H1 (cell line): Measurements from ENCODE around the gene RBM19. TPM values are rescaled to one million over a fixed set of nuclear protein-coding genes. Genes with fewer than 3 reads are reported as not detected.

Experiments used
- CTCF ChIA-PET: fragments of 300-600 bp; sonication (Branson Sonifier 250); formaldehyde crosslinking; loops from one replicate; lab custom pipeline; 2021; ENCODE audit not compliant: partially characterized antibody; lab: Charles Lee
- POLR2A ChIA-PET: fragments of 300-600 bp; sonication (Branson Sonifier 250); formaldehyde crosslinking; loops from one replicate; lab custom pipeline; 2021; ENCODE audit warnings: inconsistent platforms; ENCODE audit not compliant: partially characterized antibody; lab: Charles Lee
- DNase-seq, 2 experiments: peaks; one replicate each; pipeline versions ENCODE4 v3.0.0 to v3.0.0-alpha.2; 2010 to 2022; ENCODE audit warnings: low spot score in 2 of 2, low read depth in 1 of 2, mixed read lengths in 1 of 2
- FAIRE-seq: peaks from 2 replicates; lab custom pipeline; 2011; peaks lifted over from hg19 to GRCh38; lab: Jason Lieb, UNC
- H2AFZ ChIP-seq: 2 replicates; pipeline ENCODE4 v1.8.1; 2012; ENCODE audit warnings: low read length, inconsistent platforms
- H2AK5ac ChIP-seq: 2 replicates; pipeline ENCODE4 v1.6.1; 2013; ENCODE audit warnings: low read depth, low read length
- H2BK120ac ChIP-seq: replicated peaks from 2 replicates; pipeline ENCODE3; 2013; ENCODE audit warnings: low read depth, low read length, inconsistent platforms
- H2BK12ac ChIP-seq: 2 replicates; pipeline ENCODE4 v1.6.1; 2013; ENCODE audit warnings: low read depth, low read length
- H2BK15ac ChIP-seq: 2 replicates; pipeline ENCODE4 v1.6.1; 2013; ENCODE audit warnings: low read length
- H2BK20ac ChIP-seq: 2 replicates; pipeline ENCODE4 v1.6.1; 2013; ENCODE audit warnings: low read length
- H2BK5ac ChIP-seq: 2 replicates; pipeline ENCODE4 v1.6.1; 2013; ENCODE audit warnings: low read depth, low read length
- H3K14ac ChIP-seq: 2 replicates; pipeline ENCODE4 v1.6.1; 2013; ENCODE audit warnings: inconsistent platforms; ENCODE audit not compliant: insufficient read length
- H3K18ac ChIP-seq: 2 replicates; pipeline ENCODE4 v1.6.1; 2013; ENCODE audit warnings: low read length; ENCODE audit errors: extremely low read depth
- H3K23ac ChIP-seq: 2 replicates; pipeline ENCODE4 v1.6.1; 2013; ENCODE audit warnings: inconsistent platforms; ENCODE audit not compliant: insufficient read length
- H3K23me2 ChIP-seq: 2 replicates; pipeline ENCODE4 v1.6.1; 2013; ENCODE audit warnings: low read depth, low read length
- H3K27ac ChIP-seq: 2 replicates; pipeline ENCODE4 v1.6.1; 2011; ENCODE audit warnings: low read depth, low read length, inconsistent platforms
- H3K27me3 ChIP-seq, 4 experiments: replicated peaks in 1 of 4; 1 replicate in 1 of 4; 2 replicates in 3 of 4; pipeline versions ENCODE4 v1.6.1 to v1.8.1; 2011 to 2013; ENCODE audit warnings: low read length in 3 of 4, mild to moderate bottlenecking in 3 of 4, inconsistent platforms in 2 of 4, mixed read lengths in 2 of 4, moderate library complexity in 1 of 4; ENCODE audit not compliant: control insufficient read depth in 3 of 4, insufficient read depth in 3 of 4; ENCODE audit errors: extremely low read depth in 1 of 4
- H3K36me3 ChIP-seq, 4 experiments: 2 replicates each; pipeline versions ENCODE4 v1.6.1 to v1.8.1; 2011 to 2013; ENCODE audit warnings: mild to moderate bottlenecking in 4 of 4, low read length in 3 of 4, moderate library complexity in 2 of 4, control low read depth in 1 of 4, inconsistent platforms in 1 of 4; ENCODE audit not compliant: insufficient read depth in 4 of 4, control insufficient read depth in 2 of 4
- H3K4ac ChIP-seq: replicated peaks from 2 replicates; pipeline ENCODE3; 2013; ENCODE audit warnings: low read length, low read depth, mixed read lengths, inconsistent platforms; ENCODE audit not compliant: insufficient read length
- H3K4me1 ChIP-seq, 4 experiments: replicated peaks in 1 of 4; 1 replicate in 1 of 4; 2 replicates in 3 of 4; pipeline versions ENCODE4 v1.6.1 to v1.8.1; 2011 to 2013; ENCODE audit warnings: low read length in 3 of 4, inconsistent platforms in 2 of 4, mixed read lengths in 1 of 4; ENCODE audit not compliant: insufficient read depth in 4 of 4, control insufficient read depth in 3 of 4
- H3K4me2 ChIP-seq, 2 experiments: 2 replicates each; pipeline versions ENCODE4 v1.6.1 to v1.8.1; 2011 to 2013; ENCODE audit warnings: low read depth in 2 of 2, low read length in 2 of 2, control low read depth in 1 of 2, inconsistent platforms in 1 of 2, mild to moderate bottlenecking in 1 of 2; ENCODE audit not compliant: insufficient read depth in 1 of 2
- H3K4me3 ChIP-seq, 4 experiments: fragments of 200-600, 300-600 bp in 1 of 4; sonication (generic), shearing (Covaris generic), sonication (Bioruptor Twin) in 1 of 4; 2 replicates each; pipeline versions ENCODE4 v1.5.1 to v1.8.1; 2011 to 2016; ENCODE audit warnings: low read length in 4 of 4, low read depth in 3 of 4, control low read depth in 2 of 4, inconsistent platforms in 2 of 4, mild to moderate bottlenecking in 2 of 4, mixed read lengths in 1 of 4, moderate library complexity in 1 of 4; ENCODE audit not compliant: insufficient read depth in 2 of 4; ENCODE audit errors: extremely low read depth in 1 of 4
- H3K56ac ChIP-seq: replicated peaks from 2 replicates; pipeline ENCODE3; 2013; ENCODE audit warnings: low read depth, mild to moderate bottlenecking, mixed read lengths, low read length, inconsistent platforms; ENCODE audit not compliant: insufficient read length
- H3K79me1 ChIP-seq: 2 replicates; pipeline ENCODE4 v1.6.1; 2013; ENCODE audit warnings: low read depth, low read length, control low read depth
- H3K79me2 ChIP-seq, 2 experiments: 2 replicates each; pipeline versions ENCODE4 v1.6.1 to v1.8.1; 2012 to 2013; ENCODE audit warnings: low read length in 2 of 2, mild to moderate bottlenecking in 2 of 2, inconsistent platforms in 1 of 2; ENCODE audit not compliant: insufficient read depth in 2 of 2, control insufficient read depth in 1 of 2
- H3K9ac ChIP-seq, 4 experiments: replicated peaks in 1 of 4; 1 replicate in 1 of 4; 2 replicates in 3 of 4; pipeline versions ENCODE4 v1.6.1 to v1.8.1; 2011 to 2013; ENCODE audit warnings: low read depth in 3 of 4, low read length in 3 of 4, control low read depth in 2 of 4, mild to moderate bottlenecking in 2 of 4, moderate library complexity in 2 of 4, inconsistent platforms in 1 of 4; ENCODE audit errors: extremely low read depth in 1 of 4
- H3K9me3 ChIP-seq, 2 experiments: 2 replicates each; pipeline versions ENCODE4 v1.6.1 to v1.8.1; 2012 to 2013; ENCODE audit warnings: mild to moderate bottlenecking in 2 of 2, moderate library complexity in 2 of 2, control low read depth in 1 of 2, inconsistent platforms in 1 of 2, low read depth in 1 of 2, low read length in 1 of 2, mixed read lengths in 1 of 2; ENCODE audit not compliant: insufficient read depth in 2 of 2
- H4K20me1 ChIP-seq, 2 experiments: replicated peaks in 1 of 2; 2 replicates each; pipeline versions ENCODE3 to v1.8.1; 2011 to 2013; ENCODE audit warnings: inconsistent platforms in 2 of 2, low read length in 2 of 2, mild to moderate bottlenecking in 1 of 2; ENCODE audit not compliant: insufficient read depth in 2 of 2, control insufficient read depth in 1 of 2
- H4K5ac ChIP-seq: 2 replicates; pipeline ENCODE4 v1.6.1; 2013; ENCODE audit warnings: low read length, low read depth, mixed read lengths, inconsistent platforms; ENCODE audit not compliant: insufficient read length
- H4K8ac ChIP-seq: 2 replicates; pipeline ENCODE4 v1.8.0; 2013; ENCODE audit warnings: mild to moderate bottlenecking, moderate library complexity, low read length, inconsistent platforms; ENCODE audit not compliant: insufficient read depth; ENCODE audit errors: extremely low read depth
- H4K91ac ChIP-seq: replicated peaks from 2 replicates; pipeline ENCODE3; 2013; ENCODE audit warnings: low read length, mixed read lengths, inconsistent platforms; ENCODE audit not compliant: insufficient read length
- NRF1 ChIP-seq: IDR thresholded peaks from 2 replicates; pipeline ENCODE4 v1.6.1; 2011; ENCODE audit warnings: mild to moderate bottlenecking, low read depth, low read length, improper control_type of control experiment
- POLR2AphosphoS5 ChIP-seq: IDR thresholded peaks from 2 replicates; pipeline ENCODE4 v1.6.1; 2011; ENCODE audit warnings: low read depth, low read length
- RBBP5 ChIP-seq: IDR thresholded peaks from 2 replicates; pipeline ENCODE4 v1.7.1; 2012; ENCODE audit warnings: low read depth, mild to moderate bottlenecking, inconsistent platforms, low read length, moderate library complexity, borderline replicate concordance
- RFX5 ChIP-seq: IDR thresholded peaks from 2 replicates; pipeline ENCODE4 v1.6.1; 2011; ENCODE audit warnings: low read depth, low read length, improper control_type of control experiment, borderline replicate concordance
- SP1 ChIP-seq: IDR thresholded peaks from 2 replicates; pipeline ENCODE4 v1.6.1; 2011; ENCODE audit warnings: low read depth, low read length
- SP2 ChIP-seq: IDR thresholded peaks from 2 replicates; pipeline ENCODE4 v1.6.1; 2012; ENCODE audit warnings: mild to moderate bottlenecking, low read length, inconsistent platforms
- WGBS, 2 experiments: shearing (Covaris generic) in 1 of 2; methylation state at CpG; one replicate each; pipeline versions ENCODE4 v1.1.6 to v1.1.7; 2013 to 2015; ENCODE audit warnings: low lambda C conversion rate in 2 of 2, mixed read lengths in 2 of 2, inconsistent platforms in 1 of 2, low coverage in 1 of 2, missing lambda C conversion rate in 1 of 2; ENCODE audit not compliant: insufficient replicate concordance in 2 of 2, insufficient coverage in 1 of 2, insufficient read length in 1 of 2; ENCODE audit errors: extremely low coverage in 1 of 2, missing lambda C conversion rate in 1 of 2; 5-methylcytosine and 5-hydroxymethylcytosine counted together
- polyA plus RNA-seq, 7 experiments: library from polyadenylated mRNA; depleted of rRNA in 3 of 7; stranded (reverse) in 5 of 7; unstranded in 2 of 7; fragments of >200 nt in 5 of 7; fragments of 200-250 nt in 2 of 7; gene quantifications; 1 replicate in 5 of 7; 2 replicates in 1 of 7; 4 replicates in 1 of 7; pipeline versions ENCODE4 v1.2.1 to v1.2.3, GENCODE V29; 2011 to 2013; ENCODE audit warnings: missing spikeins in 2 of 7, mixed read lengths in 2 of 7
- total RNA-seq: library from RNA; stranded (reverse); fragmentation: NEBNext Ultra II Directional; extraction: Animal tissue kit (Norgen Biotek cat#: 25700); gene quantifications from 2 replicates; pipeline ENCODE4 v1.2.1, GENCODE V29; 2021
- TF ChIP-seq, protein P1 (sequence below): IDR thresholded peaks from 2 replicates; pipeline ENCODE4 v1.6.1; 2012; ENCODE audit warnings: inconsistent platforms

The RBM19 gene
- total and polyA plus RNA-seq, 2 of the 8 experiments (the other 6 are each of a cell fraction or from before 2014, with no cell fraction given): 23.4 to 61.9 TPM

DNA sequence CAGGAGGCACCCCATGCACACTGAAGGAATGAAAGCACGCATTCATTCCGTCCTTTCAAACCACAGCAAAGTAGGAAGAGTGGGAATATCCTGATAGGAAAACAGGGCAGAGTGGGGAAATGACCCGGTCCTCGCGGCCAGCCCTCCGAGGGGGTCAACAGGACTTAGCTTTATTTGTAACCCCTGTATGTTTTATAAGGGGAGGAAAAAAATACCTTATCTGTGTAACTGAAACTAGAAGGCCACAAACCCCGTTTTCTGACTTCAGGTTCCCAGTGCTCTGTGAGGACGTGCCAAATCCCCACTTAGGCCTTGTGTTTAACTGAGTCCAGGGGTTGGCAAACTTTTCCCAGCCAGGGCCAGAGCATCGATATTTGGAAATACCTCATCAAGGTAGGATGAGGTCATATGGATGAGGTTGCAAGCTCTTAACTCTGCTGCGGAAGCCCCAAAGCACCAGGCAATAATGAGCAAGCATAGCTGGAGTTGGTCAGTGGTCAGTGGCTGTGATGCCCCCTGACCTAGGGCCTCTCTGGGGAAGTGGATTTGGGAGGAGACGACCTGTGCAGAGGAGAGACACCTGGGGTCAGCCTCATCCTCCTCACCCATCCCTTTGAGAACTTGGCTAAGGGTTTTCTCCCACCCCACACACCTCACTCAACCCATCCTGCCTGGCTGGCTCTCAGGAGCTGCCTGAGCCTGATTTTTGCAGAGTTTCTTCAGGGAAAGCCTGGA lies 58.5 kb downstream of the RBM19 start:
- Histone ChIP-seq H2BK5ac (0 out of 2 replicates have a peak overlapping the region, but pooled peaks have one; percentile 7), H3K23me2 (no peaks in the 10 kb centered on the region), H3K27me3 (no peaks in the 10 kb centered on the region), H2BK15ac (no peak overlapping the region), H4K91ac (no peak overlapping the region), H3K79me2 (no peaks in the 10 kb centered on the region), H4K5ac (no peak overlapping the region), H3K9ac (no peak overlapping the region), H3K56ac (no peak overlapping the region), H2BK120ac (no peak overlapping the region), H3K4ac (no peak overlapping the region), H3K36me3 (peaks cover 4 to 14% (median 12%) of the 10 kb centered on the region in 4 experiments; a peak in 5 of 8 replicates), H3K9me3 (no peaks in the 10 kb centered on the region), H3K4me3 (no peak overlapping the region), H3K79me1 (no peaks in the 10 kb centered on the region), H2BK12ac (no peak overlapping the region), H3K23ac (no peak overlapping the region), H4K8ac (no peak overlapping the region), H3K27ac (no peak overlapping the region), H3K18ac (no peak overlapping the region), H2AFZ (no peak overlapping the region), H2BK20ac (no peak overlapping the region), H3K4me1 (no peaks in the 10 kb centered on the region), H4K20me1 (peaks cover 0 to 2% of the 10 kb centered on the region in 2 experiments), H3K14ac (no peak overlapping the region), H3K4me2 (no peak overlapping the region), H2AK5ac (no peak overlapping the region)
- TF ChIP-seq SP2 (no peak), RFX5 (no peak), NRF1 (no peak), RBBP5 (no peak), SP1 (no peak), POLR2AphosphoS5 (no peak)
- TF ChIP-seq, protein P1, sequence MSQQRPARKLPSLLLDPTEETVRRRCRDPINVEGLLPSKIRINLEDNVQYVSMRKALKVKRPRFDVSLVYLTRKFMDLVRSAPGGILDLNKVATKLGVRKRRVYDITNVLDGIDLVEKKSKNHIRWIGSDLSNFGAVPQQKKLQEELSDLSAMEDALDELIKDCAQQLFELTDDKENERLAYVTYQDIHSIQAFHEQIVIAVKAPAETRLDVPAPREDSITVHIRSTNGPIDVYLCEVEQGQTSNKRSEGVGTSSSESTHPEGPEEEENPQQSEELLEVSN: no peak
- WGBS, 2 experiments: 94% methylated on average over 11 of the region's 11 CpGs; no CpG with 5 or more reads in 1 of the 2 experiments
- ChIA-PET POLR2A (interaction anchor here (1.2 kb wide), 1 partner anchor 44 kb away, joined by 3 read pairs; no protein-coding TSS in a partner anchor), CTCF (interaction anchor here (1.0 to 2.8 kb wide), 5 partner anchors 28 to 261 kb away, joined by 3 to 19 read pairs (median 3); no protein-coding TSS in a partner anchor)
- no peak for FAIRE-seq
- DNase-seq: no peak
